ENCODE results near the gene CTIF.

CTIF gene

DNA sequence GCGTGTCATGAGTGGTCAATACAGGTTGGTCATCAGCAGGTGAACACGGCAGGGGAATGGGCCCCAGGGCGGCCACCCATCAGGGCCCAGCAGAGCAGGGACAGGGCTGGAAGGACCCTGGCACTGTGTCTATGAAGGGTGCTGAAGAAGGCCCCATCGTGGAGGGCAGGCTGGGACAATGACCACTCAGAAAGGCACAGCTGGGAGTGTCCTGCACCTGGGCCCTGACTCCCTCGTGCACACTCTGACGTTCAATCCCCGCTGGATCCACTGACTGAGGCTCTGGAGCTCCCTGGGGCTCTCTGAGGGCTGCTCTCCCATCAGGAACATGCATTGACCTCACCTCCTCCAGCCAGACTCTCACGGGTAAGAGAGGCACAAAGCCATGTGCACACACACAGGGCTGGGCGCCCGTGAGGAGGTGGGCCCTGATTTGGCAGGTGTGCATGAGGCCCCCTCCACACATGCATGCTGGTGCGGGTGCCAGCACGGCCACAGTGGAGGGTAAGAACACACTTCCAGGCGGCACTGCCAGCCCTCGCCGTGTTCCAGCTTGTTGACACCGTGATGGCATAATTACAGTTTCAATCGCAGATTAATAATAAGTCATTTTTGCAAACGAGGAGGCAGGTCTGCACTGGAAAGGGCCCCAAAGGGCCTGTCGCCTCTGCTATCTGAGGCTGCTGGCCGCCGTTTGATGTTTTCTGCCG is 353.5 kb downstream of the CTIF start:
- no peak for DNase-seq (ENCODE audit: low read depth in 2 of 3, low spot score in 2 of 3)

DNA sequence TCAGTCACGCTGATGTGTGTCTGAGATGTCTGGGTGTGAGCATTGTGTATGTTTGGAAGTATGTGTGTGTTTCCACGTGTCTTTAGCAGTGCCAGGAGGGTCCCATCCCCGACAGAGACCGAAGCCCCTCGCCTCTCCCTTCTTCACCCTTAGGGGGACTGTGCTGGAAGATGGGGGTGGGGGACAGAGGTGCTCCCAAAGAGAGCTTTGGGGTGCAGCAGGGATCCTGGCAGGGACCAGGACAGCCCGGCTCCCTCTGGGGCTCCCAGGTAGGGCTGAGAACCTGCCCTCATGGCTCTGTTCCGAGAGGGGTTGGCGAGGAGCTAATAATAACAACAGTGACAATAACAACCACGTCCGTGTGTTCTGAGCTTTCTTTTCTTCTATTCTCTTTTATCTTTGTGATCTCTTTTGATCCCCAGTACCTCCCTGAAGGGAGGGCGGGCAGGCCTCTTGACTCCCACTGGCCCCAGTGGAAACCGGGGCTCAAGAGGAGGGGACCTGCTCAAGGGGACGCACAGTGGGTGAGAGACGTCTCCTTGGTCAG is 354.3 kb downstream of the CTIF start:
- no peak for DNase-seq (ENCODE audit: low read depth in 2 of 3, low spot score in 2 of 3)

DNA sequence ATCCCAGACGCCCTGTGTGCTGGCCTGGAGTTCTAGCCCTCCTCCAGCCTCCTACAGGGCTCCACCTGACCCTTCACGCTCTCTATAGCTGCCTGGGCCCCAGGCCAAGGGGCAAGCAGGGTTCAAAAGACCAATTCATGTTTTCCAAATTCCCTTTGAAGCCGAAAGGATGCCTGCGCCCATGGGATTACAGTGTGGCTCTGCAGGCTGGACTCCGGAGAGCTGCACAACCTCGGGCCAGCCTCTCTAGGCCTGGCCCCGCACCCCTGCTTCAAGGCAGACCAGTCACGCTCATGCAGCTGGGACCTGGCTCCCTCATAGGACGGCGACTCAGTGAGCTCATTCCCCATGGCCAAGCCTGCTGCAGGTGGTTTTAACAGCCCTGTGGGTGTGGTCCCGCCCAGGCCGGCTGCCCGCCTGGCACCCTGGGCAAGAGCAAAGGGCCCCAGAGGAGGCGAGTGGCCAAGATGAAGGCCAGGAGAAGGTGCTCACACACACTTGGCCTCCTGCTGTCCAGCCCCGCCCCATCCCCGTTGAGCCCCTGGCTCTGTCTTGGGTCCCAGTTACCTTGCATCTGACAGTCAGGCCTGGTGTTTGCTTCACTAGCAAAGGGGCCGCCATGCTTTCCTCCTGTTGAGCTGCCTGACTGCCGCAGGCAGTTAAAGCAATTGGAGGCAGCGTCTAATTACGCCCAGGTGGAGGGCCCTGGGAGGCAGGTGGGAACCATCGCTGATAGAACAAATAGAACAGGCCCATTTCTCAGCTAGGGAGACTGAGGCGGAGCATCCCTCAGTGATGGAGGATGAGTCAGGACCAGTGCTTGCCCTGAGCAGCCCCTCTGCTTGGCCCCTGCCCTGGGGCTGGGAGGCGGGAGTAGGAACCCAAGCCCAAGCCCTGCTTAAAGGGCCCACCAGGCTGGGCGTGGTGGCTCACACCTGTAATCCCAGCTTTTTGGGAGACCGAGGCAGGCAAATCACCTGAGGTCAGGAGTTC is 355.1 kb downstream of the CTIF start:
- DNase-seq (ENCODE audit: low read depth in 2 of 3, low spot score in 2 of 3) = no peak

DNA sequence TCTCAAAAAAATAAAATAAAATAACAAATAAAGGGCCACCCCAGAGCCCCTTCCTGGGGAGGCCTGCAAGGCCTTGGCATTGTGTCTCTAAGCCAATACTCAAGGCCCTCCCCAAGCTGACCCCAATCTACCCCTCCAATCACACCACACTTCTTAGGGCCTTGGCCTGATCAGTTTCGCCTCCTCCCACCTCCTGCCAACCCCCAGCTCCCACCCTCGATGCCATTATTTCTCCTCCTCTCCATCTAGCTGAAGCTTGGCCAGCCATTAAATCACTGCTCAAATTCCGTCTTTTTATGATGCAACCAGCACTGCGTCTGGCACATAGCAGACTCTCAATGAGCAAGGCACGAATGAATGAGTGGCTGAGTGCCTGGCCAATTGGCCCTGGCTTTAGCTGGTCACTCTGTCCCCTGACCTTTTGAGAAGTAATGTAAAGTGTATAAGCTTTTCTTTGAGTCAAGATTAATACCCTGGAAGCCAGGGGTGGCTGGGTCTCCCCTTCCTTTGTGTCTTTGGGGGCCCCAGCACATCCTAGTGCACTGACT is 356.0 kb downstream of the CTIF start:
- no peak for DNase-seq (ENCODE audit: low read depth in 2 of 3, low spot score in 2 of 3)

DNA sequence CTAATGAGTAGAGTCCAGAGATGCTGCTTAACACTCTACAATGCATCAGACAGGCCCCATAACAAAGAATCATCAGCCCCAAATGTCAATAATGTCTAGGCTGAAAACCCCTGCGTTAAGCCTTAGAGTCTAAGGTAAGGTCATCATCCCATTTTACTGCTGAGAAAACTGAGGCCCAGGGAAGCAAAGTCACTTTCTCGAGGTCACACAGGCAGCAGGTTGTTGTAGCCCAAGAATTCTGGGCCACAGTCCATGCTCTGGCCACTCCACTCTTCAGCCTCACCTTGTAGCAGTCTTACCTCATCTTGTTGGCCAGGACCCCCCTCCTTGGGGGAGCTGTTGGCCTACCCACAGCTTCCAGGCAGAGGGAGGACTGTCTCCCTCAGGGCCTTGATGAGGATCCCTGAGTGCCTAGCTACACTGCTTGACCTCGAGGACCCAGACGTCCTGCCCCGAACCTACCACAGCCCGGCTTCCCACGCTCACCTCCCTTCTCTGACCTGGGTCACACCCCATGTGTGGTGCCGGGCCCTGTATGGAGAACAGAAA is 357.6 kb downstream of the CTIF start:
- DNase-seq (ENCODE audit: low read depth in 2 of 3, low spot score in 2 of 3) = no peak

DNA sequence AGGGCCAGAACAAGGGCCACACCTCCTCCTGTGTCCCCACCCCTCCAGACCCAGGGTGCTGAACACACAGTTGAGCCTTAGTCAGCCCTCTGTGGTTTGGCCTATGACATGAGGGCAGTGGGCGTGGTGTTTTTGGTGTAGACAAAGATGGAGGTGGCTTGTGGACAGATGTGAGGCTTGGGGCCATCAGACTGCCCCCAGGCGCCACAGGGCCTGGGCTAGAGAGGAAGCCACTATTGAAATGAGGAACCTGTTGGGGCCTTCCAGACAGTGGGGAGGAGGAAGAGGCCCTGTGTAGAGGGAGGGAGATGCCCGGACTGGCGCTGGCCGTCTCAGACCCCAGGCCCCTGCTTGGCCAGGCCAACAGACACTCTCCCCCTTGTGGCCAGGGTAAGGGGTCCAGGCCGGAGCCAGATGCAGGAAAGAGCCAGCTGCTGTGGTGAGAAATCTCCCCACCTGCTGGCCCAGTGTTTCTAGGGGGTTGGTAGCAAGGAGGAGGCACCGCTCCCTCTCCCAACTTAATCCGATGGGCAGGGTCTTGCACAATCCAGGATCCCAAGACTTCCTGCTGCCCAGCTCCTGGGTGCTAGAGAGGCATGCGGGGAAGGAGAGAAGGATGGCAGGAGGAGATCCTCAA is 358.2 kb downstream of the CTIF start:
- DNase-seq (ENCODE audit: low read depth in 2 of 3, low spot score in 2 of 3) = no peak

DNA sequence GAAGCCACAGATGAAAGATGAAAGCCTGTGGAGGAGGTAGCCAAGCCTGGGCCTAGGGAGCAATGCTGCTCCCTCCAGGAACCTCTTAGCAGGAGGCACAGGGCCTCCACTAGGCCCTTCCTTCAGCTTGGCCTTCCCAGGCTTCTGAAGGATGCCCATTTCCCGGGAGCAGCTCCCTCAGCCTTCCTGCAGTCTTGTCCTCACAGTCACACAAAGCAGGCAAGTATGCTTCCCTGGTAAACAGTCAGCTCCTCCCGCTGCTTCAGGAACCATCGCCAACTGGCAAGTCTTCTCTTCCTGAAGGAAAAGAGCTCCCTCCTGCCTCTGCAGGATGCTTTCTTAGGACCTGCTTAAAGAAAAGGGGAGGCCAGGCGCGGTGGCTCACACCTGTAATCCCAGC is 358.7 kb downstream of the CTIF start:
- DNase-seq (ENCODE audit: low read depth in 2 of 3, low spot score in 2 of 3) = no peak

DNA sequence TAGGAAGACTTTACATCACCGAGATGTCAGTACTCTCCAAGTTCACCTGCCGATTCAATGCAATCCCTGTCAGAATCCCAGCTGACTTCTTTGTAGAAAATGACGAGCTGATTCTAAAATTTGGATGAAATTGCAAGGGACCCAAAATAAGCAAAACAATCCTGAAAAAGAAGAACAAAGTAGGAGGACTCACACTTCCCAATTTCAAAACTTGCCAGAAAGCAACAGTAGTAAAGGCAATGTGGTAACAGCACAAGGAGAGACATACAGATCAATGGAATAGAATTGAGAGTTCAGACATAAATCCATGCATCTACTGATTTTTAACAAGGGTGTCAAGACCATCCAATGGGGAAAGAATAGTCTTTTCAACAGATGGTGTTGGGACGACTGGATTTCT is 359.7 kb downstream of the CTIF start:
- DNase-seq (ENCODE audit: low read depth in 2 of 3, low spot score in 2 of 3) = no peak

DNA sequence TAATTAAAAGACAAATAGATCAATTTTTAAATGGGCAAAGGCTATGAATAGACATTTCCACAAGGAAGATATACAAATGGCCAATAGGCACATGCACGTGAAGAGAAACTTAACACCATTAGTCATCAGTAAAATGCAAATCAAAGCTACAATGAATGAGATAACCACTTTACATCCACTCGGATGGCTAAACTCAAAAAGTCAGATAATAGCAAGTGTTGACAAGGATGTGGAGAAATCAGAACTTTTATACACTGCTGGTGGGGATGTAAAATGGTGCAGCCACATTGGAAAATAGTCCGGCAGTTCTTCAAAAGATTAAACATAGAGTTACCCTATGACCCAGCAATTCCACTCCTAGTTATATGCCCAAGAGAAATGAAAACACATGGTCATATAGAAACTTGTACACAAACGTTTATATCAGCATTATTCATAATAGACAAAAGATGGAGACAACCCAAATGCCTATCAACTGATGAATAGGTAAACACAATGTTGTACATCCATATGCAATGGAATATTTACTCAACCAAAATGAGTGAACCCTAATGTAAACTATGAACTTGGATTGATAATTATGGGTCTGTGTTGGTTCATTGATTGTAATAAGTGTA is 360.8 kb downstream of the CTIF start:
- DNase-seq (ENCODE audit: low read depth in 2 of 3, low spot score in 2 of 3) = no peak

DNA sequence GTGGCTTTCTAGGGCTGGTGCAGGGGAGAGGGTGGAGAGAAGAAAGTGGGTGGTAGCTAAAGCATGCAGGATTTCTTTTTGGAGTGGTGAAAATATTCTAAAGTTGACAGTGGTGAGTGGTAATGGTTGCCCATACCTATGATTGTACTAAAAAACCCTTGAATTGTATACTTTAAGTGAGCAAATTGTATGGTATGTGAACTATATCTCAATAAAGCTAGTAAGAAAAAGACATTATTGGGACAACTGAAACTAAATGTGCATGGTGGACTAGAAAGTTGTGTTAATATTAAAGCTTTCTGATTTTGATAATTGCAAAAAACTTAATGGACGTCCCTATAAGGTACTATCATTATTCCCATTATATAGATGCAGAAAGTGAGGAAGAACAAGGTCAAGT is 361.6 kb downstream of the CTIF start:
- DNase-seq (ENCODE audit: low read depth in 2 of 3, low spot score in 2 of 3) = no peak

DNA sequence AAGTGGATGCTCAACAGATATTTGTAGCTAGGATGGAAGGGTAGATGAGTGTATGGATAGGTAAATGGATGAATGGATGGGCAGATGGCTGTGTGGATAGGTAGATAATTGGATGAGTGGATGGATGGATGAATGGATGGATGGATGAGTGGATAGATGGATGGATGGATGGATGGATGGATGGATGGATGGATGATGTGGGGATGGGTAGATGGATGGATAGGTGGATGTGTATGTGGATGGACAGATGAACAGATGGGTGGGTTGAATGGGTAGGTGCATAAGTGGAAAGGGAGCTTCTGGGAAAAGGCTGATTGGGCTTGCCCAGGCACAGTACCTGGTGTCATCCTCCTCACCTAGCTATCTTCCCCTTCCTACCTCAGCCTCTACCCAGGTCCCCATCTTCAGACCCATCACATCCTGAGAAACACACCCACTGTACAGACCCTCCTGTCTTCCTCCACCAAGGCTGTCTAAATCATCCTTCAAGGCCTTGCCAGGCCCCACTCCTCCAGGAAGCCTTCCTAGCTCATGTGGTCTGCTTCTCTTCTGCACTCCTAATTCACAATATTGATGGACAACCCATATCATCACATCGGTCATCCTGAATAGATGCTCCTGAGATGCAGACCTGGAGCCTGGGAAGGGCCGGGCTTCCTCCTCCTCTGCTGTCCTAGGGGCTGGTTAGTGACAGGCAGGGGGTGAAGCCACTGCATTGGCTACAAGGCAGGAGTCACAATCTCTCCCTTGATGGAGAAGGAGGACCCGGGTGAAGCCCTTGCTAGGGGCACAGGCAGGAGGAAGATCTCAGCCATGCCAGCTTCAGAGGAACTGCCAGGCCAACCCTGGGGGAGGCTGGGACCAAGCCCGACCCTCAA is 362.6 kb downstream of the CTIF start:
- DNase-seq (ENCODE audit: low read depth in 2 of 3, low spot score in 2 of 3) = no peak

DNA sequence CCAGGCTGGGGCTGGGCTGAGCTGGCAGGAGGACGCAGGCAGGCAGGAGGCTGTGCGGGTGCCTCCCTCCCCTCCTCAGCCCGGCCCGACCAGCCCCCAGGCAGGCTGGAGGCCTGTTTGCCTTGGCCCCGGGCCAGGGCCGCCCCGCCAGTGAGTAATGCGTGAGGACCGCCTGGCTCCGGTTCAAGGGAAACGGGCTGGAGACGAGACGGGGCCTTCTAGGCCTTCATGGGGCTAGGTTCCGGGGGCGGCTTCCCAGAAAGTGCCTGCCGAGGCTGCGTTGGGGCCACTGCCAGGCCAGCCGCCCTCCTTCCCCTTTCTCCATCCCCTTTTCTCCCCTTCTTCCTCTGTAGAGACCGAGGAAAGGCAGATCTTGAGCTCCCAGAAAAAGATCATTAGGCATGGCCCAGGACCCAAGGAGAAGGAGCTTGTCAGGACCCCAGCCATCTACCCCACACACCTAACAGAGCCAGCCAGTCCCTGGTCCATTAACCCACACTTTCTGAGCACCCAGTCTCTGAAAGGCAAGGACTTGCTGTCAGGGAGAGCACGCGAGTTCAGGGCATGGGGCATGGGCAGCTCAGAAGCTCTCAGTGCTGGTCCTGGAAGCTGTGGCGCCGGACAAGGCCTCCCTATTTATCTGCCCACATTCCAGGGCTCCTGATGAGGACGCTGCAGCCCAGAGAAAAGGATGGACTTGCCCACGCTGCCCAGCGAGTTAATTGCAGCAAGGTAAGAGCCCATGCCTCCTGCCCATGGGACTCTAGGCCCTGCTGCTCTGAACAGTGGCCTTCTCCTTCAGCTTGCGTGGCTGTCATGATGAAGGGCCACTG is 363.4 kb downstream of the CTIF start:
- DNase-seq (ENCODE audit: low read depth in 2 of 3, low spot score in 2 of 3) = no peak

DNA sequence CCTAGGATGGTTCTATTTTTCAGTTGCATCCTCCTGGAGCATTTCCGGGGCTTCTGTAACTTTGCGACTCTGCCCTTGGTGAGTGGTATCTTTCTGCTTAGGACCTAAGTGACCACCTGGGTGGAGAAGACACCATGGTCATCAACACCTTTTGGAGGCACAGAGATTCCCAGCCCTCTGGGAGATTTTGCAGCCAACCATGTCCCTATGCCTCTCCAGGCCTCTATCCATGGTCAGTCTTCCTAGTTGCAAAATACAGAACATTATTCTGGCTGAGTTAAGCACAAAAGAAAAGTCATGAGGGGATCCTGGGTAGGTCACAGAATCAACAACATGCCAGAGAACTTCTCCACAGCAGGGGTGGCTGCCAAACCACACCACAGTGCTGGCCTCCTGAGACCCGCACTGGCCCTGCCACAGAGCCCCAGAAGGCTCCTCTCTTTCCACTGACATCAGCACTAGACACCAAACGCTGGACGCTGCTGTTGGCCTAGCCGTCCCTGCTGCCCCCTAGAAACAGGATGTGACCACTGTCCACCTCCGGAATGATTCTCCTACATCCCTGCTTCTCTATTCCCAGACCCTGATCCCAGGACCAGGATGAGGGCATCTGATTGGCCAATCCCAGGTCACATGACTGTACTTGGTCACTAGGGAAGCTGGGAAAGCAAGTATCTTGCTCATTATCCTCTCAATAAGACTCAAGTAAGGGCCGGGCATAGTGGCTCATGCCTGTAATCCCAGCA is 364.2 kb downstream of the CTIF start:
- no peak for DNase-seq (ENCODE audit: low read depth in 2 of 3, low spot score in 2 of 3)

DNA sequence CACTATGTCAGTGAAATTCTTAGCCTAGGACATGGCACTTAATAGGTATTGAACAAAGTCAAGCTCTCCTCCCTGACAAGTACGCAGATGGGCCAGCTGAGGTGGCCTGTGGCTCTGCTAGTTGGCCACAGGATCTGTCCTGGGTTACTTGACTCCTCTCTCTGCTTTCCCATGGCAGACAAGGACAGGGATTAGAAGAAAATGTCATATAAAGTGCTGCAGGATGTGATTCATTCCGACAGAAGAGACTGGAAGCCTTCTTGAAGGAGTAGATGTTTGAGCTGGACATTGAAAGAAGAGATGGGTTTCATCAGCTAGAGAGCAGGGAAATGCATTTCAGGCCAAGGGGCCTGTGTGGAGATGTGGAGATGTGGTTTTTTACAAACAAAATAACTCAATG is 365.3 kb downstream of the CTIF start:
- DNase-seq (ENCODE audit: low read depth in 2 of 3, low spot score in 2 of 3) = no peak

DNA sequence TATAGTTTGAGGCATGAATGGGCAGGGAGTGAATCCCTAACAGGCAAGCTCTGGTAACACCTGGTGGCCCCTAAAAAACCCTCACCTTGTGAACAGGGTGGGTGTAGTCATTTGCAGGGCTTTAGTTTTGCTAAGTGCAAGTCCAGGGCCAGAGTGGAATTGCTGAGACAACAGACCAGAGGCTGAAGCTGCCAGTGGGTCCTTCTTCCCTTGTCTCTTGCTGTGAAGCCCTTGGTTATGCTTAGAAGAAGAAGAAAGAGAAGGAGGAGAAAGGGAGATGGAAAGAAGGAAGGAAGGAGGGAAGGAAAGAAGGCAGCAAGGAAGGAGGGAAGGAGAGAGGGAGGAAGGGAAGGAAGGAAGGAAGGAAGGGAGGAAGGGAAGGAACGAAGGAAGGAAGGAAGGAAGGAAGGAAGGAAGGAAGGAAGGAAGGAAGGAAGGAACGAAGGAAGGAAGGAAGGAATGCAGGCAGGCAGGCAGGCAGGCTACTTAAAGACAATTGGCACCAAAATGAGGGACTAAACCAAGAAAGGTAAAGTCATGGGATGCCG is 366.1 kb downstream of the CTIF start:
- no peak for DNase-seq (ENCODE audit: low read depth in 2 of 3, low spot score in 2 of 3)

DNA sequence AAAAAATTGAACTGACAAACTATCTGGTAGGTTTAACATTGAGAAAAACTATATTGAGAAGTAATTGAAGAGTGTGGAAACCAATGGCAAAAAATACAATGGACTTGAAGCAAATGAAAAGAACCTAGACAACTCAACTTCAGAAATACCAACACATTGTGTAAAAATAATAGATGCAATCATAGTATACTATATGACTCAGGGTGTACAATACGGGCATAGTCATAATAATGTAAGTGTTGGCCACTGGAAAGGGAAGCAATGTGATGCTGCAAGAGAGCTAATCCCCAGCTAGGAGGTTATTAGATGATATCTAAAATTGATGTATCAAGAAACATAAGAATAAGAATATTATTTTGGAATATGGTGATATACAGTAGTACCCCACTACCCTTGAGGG is 366.7 kb downstream of the CTIF start:
- DNase-seq (ENCODE audit: low read depth in 2 of 3, low spot score in 2 of 3) = no peak

DNA sequence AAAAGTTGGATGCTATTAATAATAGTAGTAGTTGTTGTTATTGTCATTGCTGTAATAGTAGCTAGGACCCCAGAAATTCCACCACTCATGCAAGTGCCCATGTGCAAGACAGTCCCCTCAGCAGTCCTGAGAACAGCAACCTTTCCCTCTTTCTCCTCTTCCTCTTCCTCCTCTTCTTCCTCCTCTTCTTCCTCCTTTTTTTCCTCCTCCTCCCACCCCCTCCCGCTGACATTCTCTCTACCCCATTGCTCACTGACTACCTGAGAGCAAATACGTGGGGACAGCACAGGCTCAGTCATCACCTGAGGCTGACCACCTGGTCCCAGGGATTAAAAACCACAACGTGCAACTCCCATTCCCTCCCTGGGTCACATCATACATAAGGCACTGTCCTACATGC is 370.1 kb downstream of the CTIF start:
- no peak for DNase-seq (ENCODE audit: low read depth in 2 of 3, low spot score in 2 of 3)

DNA sequence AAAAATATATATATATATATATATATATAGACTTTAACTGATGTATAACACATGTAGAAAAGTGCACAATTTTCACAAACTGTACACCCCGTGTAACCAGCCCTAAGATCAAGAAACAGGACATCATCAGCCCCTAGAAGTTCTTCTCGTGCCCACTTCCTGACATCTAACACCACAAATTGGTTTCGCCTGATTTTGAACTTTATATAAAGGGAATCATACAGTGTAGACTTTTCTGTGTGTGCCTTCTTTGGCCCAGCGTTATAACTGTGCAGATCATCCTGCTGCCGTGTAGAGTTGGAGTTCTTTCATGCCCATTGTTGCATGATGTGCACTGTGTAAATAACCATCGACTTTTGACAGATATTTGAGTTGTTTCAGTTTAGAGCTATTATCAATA is 370.9 kb downstream of the CTIF start:
- DNase-seq (ENCODE audit: low read depth in 2 of 3, low spot score in 2 of 3) = no peak
